HG02981 (cell line): ENCODE results near the gene FIBCD1.

Experiments
- ATAC-seq: cut with Tn5 transposase; IDR thresholded peaks from one replicate; pipeline ENCODE4 v1.9.1; 2021; ENCODE audit warnings: mild to moderate bottlenecking, moderate library complexity; ENCODE audit not compliant: unreplicated experiment

The FIBCD1 gene

DNA sequence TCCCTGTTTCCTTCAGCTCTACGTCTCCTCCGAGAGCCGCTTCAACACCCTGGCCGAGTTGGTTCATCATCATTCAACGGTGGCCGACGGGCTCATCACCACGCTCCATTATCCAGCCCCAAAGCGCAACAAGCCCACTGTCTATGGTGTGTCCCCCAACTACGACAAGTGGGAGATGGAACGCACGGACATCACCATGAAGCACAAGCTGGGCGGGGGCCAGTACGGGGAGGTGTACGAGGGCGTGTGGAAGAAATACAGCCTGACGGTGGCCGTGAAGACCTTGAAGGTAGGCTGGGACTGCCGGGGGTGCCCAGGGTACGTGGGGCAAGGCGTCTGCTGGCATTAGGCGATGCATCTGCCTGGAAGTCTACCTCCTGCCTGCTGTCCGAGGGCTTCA, 76.3 kb downstream of the FIBCD1 start:
- no peak for ATAC-seq

DNA sequence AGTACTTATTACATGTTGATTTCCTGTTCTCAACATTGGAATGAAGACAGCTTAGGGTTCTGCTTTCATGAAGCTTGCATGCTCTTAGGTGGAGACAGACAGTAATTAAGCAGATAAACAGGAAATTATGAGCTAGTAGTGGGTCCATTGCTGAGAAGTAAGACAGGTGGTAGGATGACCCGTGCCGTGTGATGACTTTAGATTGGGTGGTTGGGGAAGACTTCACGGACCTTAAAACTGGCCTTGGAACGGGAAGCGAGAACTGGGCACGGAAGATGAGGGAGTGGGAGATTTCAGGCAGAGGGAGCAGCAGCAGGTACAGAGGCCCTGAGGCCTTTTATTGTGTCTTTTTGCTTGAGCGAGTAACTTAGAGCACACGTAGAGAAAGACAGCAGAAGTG, 76.8 kb downstream of the FIBCD1 start:
- no peak for ATAC-seq

DNA sequence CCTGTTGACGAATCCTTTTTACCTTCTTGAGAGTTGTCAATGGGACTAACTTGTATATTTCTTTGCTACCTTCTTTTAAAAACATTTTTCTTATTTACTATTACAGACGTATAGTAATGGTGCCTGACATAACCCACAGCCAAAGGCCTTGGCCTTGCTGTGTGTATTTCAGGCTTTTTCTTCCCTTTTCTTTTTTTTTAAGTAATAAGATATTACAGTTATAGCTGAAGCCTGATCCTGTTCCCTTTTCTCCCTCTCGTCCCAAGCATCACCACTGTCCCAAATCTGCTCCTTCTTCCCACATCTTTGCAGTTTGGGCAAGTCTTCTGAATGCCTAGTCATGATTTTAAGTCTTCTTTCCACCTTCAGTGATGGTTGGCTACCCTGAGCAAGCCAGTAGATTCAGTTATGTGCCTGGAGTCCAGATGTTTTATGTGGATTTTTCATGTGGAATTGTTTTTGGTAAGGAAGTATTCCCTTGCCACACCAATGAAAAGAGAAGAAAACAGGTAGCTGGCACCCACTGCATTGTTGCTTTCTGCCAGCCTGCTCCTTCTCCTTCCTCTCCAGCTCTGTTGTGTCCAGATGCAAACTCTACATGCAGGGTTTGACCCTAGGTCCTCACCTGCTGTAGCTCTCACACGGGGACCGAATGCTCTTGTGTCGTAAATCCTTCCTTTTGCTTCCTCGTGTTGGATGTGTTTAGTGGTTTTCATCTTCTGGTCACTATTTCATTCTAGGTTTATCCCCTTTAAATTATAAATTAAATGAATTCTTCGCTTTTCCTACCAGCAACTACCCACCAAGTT, 77.5 kb downstream of the FIBCD1 start:
- no peak for ATAC-seq

DNA sequence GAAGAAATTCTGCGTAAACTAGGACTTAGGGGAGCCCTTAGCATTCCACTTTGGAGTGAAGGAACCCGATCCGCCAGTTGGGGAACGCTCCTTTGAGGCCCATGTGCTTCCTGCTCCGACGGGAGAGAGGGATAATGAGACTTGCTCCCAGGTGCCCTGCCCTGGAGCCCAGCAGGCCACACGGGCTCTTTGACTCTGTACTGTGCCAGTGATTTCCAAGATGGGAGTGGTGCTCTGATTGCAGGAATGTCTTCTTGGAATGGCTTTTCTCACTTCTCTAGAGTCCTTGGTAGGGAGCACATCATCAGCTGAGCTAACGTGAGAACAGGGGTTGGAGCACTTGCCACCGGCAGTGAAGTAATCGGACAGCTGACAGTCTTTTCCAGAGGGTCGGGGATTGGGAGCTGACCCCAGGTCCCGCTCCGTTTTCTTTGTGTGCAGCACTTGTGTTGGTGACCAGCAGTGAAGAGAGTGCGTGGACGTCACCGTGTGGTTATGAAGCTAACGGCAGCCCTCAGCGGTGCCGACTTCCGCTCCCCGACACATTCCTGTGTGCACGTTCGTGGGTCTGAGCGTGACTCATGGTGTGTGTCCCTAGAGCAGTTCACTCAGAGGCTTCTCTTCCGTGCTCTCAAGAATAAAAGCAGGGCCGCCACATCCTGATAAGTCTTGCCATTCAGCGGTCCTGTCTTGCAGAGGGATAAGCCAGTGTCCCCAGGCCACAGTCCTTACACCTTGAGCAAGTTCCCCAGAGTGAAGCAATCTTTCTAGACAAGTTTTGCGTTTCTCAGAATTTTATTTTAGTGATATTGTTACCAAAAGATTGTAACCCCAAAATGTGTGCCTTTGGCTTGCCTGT, 78.4 kb downstream of the FIBCD1 start:
- no peak for ATAC-seq

DNA sequence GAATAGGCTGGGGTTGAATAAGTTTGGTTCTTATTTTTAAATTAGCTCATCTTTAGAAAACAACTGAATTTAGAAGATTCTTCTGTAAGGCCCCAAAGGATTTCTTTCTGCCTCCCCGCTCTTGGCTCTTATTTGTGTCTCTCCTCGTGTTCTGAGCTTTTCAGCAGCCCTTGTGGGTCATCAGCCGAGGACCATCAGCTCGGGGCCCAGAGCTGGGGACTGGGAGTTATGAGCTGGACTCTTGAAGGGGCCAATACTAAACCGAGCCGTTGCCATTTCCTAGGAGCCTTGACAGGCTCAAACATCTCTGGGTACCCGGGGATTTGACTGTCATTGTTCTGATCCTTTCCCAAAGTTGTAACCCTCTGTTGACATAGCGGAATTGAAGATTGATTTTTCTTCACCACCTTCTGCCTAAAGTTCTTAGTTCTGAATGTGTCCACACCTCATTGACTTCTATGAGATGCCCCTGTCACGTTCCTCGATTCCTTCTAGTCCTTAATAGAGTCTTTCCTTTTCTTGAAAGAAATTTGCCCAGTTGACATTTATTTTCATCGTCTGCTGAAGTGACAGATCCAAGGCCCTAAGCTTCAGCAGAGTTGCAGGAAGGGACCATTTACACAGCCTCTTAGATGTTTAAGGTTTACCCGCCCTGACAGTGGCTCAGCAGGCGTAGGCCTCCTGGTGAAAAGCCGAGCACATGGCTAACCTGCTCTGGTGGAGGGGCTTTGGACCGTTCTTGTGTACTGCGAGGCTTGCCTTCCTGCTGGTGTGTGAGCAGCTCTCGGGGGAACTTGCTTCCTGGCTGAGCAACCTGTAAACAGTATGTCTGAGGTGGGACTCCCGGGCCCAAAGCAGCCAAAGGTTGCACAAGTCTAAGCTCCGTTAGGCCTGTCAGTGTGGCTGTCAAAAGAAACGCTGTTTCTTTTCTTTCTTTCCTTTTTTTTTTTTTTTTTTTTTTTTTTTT, 80.0 kb downstream of the FIBCD1 start:
- no peak for ATAC-seq

DNA sequence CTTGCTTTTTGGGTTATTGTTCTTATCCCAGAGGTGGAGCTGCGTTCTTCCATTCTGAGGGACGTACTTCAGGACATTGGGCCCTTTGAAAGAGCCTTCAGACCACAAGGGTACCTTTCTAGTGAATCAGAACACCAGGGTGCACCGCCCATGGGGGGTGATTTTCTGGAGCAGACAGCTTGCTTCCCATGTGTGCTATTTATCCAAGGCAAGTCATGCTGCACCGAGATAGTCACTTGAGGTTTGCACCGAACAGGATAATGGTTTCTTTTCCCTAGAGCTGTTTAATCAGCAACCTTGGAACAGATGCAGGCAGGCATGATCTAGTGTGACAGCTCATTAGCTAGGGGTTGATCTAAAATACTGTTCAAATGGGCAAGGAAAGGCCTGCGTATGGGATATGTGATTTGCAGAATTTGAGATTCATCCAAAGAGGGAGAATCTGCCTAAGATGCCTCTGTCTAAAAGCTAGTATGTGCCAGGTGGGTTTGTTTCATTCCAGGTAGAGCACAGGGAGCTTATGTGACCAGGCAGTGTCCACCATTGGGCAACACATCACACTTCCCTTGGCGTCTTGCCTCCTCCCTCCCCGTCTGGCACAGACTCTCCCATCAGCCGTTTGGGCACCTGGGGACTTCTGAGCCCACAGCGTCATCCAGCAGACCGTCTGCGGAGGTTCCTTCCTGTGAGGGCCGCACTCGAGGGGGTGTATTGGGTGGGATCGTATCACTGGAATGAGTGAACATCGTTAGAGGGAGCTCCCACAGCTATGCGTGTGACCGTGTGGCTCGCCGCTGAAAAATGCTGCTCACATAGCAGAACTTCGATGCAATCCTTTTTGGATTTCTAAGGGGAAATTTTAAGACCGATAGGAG, 80.9 kb downstream of the FIBCD1 start:
- ATAC-seq, result no peak

DNA sequence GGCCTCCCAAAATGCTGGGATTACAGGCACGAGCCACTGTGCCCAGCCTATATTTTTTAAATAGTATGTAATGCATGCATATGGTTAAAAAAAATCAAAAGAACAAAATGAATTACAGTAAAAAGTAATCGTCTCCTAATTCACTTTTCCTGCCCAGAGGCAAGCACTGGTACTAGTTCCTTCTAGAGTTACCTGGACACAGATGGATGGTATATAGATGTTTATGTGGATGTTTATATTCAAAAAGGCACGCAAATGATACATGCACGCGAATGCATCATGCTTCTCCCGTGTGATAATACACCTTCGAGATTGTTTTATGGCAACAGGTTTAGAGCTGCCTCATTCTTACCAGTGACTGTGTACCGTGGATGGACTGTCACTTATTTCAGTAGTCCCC, 82.6 kb downstream of the FIBCD1 start:
- ATAC-seq, result no peak

DNA sequence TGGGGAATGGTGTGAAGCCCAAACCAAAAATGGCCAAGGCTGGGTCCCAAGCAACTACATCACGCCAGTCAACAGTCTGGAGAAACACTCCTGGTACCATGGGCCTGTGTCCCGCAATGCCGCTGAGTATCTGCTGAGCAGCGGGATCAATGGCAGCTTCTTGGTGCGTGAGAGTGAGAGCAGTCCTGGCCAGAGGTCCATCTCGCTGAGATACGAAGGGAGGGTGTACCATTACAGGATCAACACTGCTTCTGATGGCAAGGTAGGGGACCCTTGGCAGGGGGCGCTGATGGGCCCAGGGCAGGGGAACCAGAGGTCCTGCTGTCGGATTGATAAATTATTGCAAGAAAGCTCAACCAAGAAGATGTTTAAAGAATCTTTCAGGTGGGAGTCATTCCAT, 84.2 kb downstream of the FIBCD1 start:
- ATAC-seq, result no peak

DNA sequence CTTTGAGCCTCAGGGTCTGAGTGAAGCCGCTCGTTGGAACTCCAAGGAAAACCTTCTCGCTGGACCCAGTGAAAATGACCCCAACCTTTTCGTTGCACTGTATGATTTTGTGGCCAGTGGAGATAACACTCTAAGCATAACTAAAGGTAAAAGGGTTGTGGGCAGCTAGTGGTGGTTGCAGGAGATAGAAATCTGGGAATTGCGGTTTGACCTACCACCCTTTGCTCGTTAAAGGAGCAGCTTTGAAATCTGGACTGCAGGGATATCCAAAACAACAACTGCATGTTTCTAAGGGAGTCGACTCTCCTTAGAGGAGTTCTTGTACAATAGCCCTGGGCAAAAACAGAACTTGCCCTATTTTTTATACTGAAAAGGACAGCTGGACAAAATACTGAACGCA, 85.0 kb downstream of the FIBCD1 start:
- no peak for ATAC-seq

DNA sequence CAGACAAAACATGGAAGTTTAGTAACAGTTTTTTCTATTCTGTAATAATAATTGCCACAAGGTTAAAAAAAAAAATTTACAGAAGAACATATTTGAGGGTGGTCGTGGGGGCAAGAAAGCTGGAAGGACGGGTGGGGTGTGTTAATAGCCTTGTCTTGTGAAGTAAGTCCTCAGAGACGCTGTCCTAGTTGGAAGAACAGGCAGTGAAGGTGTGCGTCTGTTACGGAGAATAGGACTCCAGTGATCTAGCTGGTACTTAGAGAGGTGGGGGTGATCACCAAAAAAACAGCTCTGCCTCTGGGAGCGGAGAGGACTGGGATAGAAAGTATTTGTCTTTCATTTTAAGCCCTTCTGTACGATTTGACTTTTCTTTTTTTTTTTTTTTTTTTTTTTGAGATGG, 86.2 kb downstream of the FIBCD1 start:
- ATAC-seq, result no peak
